GM19193 (cell line): ENCODE results near the gene RNF208.

Experiments used
- POLR2A ChIP-seq: IDR thresholded peaks from 4 replicates; pipeline ENCODE4 v1.6.1; 2011; ENCODE audit not compliant: insufficient read depth, insufficient read length; ENCODE audit errors: extremely low read depth

RNF208 gene

DNA sequence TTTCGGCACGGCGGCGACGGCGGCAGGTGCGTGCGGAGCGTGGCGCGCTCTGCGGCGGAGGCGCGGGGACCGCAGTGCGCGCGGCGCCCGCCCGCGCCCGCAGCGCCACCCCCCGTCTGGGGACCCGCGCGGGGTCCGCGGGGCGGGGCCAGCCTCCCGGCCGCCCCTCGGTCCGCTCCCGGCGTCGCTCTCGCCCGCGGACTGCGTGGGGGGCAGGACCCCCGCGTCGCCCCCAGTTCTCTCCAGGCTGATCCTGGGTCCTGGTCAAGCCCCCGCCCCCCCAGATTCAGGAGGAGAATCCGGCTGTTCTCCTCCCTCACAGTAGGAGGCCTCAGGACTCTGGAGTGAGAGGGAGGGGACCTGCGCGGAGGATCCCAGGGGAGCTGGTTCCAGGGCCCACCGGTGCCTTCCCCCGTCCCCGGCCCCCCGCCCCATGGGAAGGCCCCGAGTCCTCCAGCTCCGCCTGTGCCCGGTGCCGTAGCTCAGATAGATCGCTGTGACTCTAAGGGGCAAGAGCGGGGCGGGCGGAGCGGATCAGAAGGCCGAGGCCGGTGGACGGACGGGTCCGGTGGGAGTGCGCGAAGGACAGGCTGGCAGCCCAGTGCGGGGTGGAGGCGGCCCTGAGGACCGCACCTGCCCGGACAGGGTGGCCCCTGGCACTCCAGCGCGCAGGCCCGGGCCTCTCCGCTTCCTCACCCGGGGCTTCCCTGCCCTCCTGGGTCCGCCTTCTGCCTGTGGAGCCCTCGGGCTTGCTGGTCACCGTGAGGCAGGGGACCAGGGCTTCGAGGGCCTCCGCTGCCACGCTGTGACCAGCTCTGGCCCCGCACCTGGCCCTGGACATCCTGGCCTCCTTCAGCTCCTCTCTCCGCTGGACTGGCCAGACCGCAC, at the start of gene RNF208:
Gene RNF208 (minus strand): TSS at position 51 of the 888 bp plus-strand sequence. CDS start 1,028 bp downstream, outside the sequence.
- no peak for TF ChIP-seq POLR2A

DNA sequence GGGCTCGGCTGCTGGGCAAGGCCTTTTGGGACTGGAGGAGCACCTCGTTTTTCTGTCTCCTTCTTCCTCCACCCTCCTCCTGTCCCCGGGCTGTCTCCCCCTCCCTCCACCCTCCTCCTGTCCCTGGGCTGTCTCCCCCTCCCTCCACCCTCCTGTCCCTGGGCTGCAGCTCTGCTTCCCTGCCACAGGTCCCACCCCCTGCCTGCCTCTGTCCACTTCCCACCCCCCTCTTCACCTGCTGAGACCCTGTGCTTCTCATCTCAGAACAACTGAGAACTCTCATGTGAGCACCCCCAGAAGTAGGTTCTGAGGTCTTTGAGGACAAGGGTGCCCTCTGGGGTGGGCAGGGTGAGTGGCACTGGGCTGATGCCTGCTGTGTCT, 49.6 kb upstream of the RNF208 start:
- no peak for TF ChIP-seq POLR2A

DNA sequence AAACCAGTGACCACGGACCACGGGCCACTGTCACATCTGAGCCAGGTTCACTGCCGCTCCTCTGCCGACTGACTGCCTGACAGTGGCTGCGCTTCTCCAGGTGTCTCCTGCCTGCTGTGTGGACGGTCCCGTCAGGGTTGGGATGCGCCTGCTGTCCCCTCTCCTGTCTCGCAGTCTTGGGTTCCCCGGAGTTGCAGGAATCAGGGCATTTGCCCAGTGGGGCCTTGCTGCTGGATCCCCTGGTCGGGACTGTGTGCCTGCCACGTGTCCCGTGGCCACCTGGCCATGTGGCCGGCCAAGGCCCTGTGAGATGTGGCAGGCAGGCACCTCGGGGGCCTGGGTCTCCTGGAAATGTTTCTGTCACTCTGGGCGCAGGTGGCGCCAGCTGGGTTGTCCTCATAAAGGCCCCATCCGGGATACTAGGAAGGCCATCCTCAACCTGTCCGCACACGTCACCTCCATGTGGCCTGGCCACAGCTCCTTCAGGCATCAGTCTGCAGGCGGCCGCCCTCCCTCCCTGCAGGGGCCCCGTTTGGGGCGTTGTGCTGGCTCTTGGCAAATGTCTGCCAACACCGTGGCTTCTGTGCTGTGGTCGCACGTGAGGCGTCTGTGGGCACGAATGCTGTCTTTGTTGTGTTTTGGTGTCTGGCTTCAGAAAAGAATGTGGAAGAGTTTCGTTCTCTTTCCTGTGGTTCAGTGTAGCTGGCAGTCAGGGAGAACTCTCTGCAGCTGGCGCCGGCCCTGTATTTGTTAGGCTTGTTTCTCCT, 49.1 kb upstream of the RNF208 start:
- no peak for TF ChIP-seq POLR2A

DNA sequence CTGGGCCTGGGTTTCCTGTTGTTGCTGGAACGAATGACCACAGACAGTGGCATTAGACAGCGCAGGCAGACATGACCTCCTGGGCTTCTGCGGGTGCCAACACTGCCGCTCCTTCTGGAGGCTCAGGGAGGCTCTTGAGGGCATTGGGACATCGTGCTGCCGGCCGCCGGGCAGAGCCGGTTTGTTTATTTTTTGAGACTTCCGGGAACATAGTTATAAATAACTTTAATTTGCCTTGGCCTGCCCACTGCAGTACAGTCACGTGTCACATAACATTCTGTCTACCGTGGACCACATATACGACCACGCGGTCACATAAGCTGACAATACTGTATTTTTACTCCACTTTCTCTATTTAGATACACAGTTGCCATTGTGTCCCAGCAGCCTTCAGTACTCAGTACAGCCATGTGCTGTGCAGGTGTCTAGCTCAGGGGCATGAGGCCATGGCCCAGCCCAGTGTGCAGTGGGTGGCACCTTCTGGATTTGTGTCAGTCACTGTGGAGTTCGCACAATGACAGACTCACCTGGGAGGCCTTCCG, 47.3 kb upstream of the RNF208 start:
- no peak for TF ChIP-seq POLR2A

DNA sequence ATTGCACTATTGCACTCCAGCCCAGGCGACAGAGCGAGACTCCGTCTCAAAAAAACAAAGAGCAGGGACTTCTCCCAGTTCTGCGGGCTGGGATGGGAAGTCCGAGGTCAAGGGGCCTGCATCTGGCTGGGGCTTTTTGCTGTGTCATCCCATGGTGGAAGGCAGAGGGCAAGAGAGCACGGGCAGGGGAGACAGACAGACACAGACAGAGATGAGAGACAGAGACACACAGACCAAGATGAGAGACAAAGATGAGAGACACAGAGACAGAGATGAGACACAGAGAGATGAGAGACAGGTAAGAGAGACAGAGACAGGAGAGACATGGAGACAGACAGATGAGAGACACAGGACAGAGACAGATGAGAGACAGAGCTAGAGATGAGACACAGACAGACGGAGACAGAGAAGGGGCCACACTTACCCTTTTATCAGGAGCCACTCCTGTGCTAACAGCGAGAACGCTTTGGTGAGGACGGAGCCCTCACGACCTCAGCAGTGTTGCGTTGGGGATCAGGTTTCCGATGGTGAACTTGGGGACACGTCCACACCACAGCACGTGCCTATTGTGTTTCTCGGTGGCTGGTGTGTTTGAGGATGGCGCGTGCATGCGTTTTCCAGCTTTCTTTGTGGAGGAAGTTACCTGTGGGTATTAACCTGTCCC, 46.6 kb upstream of the RNF208 start:
- TF ChIP-seq POLR2A: no peak

- no peak for TF ChIP-seq POLR2A
Observed at GRCh38 chr9:137267933-137268355, 45.9 kb upstream of the RNF208 start.

- TF ChIP-seq POLR2A: no peak
Observed at GRCh38 chr9:137266585-137267453, 44.8 kb upstream of the RNF208 start.

GRCh38 chr9:137266162-137266527, 44.1 kb upstream of the RNF208 start:
- no peak for TF ChIP-seq POLR2A

- TF ChIP-seq POLR2A: no peak
Observed at GRCh38 chr9:137265496-137266161, 43.6 kb upstream of the RNF208 start.

DNA sequence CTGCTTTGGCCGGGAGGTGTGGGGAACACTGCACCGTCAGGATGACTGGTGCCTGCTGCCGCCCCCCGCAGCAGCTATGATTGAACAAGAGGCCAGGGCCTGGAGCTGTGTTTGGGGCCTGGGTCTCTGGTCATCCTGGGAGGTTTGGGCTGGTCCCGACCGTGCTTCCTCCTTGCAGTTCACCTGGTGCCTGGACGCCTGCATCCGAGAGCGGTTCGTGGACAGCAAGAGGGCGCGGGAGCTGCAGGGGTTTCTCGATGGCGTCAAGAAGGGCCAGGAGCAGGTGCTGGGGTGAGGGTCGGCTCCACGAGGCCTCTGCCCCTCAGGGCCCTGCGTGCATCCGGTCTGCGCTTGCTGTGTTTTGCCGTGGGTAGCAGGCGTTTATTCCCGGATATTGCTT, 42.0 kb upstream of the RNF208 start:
- no peak for TF ChIP-seq POLR2A

DNA sequence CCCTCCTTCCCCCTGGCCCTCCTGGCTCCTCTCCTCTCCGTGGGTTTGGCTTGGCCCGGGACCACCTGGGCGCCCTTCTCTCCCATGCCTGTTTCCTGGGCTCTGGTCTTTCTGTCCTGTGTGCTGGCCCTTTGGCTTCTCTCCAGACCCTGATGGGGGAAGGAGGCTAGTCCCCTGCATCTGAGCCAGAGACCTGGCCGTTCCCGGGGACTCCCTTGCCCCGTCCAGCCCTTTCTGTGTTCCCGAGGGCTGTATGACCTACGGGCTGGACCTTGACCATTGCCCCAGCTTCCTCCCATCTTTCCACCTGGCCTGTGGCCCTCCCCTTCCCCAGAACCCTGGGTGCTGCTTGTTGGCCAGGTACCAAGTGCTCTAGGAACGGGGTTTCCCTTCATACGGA, 41.5 kb upstream of the RNF208 start:
- TF ChIP-seq POLR2A: no peak

GRCh38 chr9:137262909-137263285, 40.9 kb upstream of the RNF208 start:
- no peak for TF ChIP-seq POLR2A

- no peak for TF ChIP-seq POLR2A
Observed at GRCh38 chr9:137256856-137257255, 34.8 kb upstream of the RNF208 start.

- no peak for TF ChIP-seq POLR2A
Observed at GRCh38 chr9:137256362-137256761, 34.3 kb upstream of the RNF208 start.
